ENCODE measurements around the gene HCRTR1. TPM values are rescaled to one million over a fixed set of nuclear protein-coding genes. Genes with fewer than 3 reads are reported as not detected.

The HCRTR1 gene
- total and polyA plus RNA-seq, 8 donors: 0.14 to 0.24 (median 0.17) TPM; not detected in 4

- no peak for ATAC-seq
- TF ChIP-seq CTCF (IDR thresholded peaks at IDR 0.05): no peak
- Histone ChIP-seq H3K4me3 (no peak overlapping the region), H3K27ac (no peak overlapping the region), H3K9me3 (no peaks in the 10 kb centered on the region), H3K4me1 (peaks cover 0 to 13% of the 10 kb centered on the region in 2 donors), H3K36me3 (no peaks in the 10 kb centered on the region), H3K27me3 (no peaks in the 10 kb centered on the region)
- no peak for DNase-seq
- intact Hi-C loops (cut with DNase I): no loop called here
Measured at GRCh38 chr1:31655756-31656155, 38.3 kb downstream of the HCRTR1 start.

GRCh38 chr1:31657020-31657804 is 39.7 kb downstream of the HCRTR1 start:
- Histone ChIP-seq H3K4me3 (no peak overlapping the region), H3K9me3 (no peaks in the 10 kb centered on the region), H3K27me3 (no peaks in the 10 kb centered on the region), H3K36me3 (no peaks in the 10 kb centered on the region), H3K4me1 (peaks cover 0 to 13% of the 10 kb centered on the region in 2 donors), H3K27ac (peak overlapping the region in 1 of 2 donors; percentile 20)
- ATAC-seq: no peak
- no peak for DNase-seq
- no peak for TF ChIP-seq CTCF (IDR thresholded peaks at IDR 0.05)
- intact Hi-C loops (cut with DNase I): no loop called here

- intact Hi-C loops (cut with DNase I): no loop called here
- Histone ChIP-seq H3K27ac (peak overlapping the region in 1 of 2 donors; percentile 20), H3K36me3 (no peaks in the 10 kb centered on the region), H3K4me3 (no peak overlapping the region), H3K27me3 (no peaks in the 10 kb centered on the region), H3K9me3 (no peaks in the 10 kb centered on the region), H3K4me1 (peaks cover 0 to 13% of the 10 kb centered on the region in 2 donors)
- no peak for TF ChIP-seq CTCF (IDR thresholded peaks at IDR 0.05)
- DNase-seq: no peak
- no peak for ATAC-seq
Measured at GRCh38 chr1:31657972-31658510, 40.6 kb downstream of the HCRTR1 start.

GRCh38 chr1:31658721-31659120 is 41.2 kb downstream of the HCRTR1 start:
- TF ChIP-seq CTCF (IDR thresholded peaks at IDR 0.05): no peak
- no peaks in the 10 kb centered on the region for H3K36me3 ChIP-seq

GRCh38 chr1:31659889-31660288 is 42.4 kb downstream of the HCRTR1 start:
- Histone ChIP-seq H3K4me3 (no peak overlapping the region), H3K9me3 (no peaks in the 10 kb centered on the region), H3K36me3 (no peaks in the 10 kb centered on the region), H3K27me3 (no peaks in the 10 kb centered on the region), H3K4me1 (peaks cover 0 to 13% of the 10 kb centered on the region in 2 donors), H3K27ac (no peak overlapping the region)
- ATAC-seq (no peak), DNase-seq (no peak)
- no peak for TF ChIP-seq CTCF (IDR thresholded peaks at IDR 0.05)
- intact Hi-C loops (cut with DNase I): loop anchor here (5.0 to 10.0 kb wide), 2 partner anchors 127 to 135 kb away; no protein-coding TSS in a partner anchor

More at GRCh38 chr1:31658721-31659120, 41.2 kb downstream of the HCRTR1 start:
- no peak overlapping the region for H3K27ac ChIP-seq
- no peaks in the 10 kb centered on the region for H3K9me3 ChIP-seq
- no peaks in the 10 kb centered on the region for H3K27me3 ChIP-seq
- ATAC-seq: no peak
- DNase-seq: no peak
- H3K4me1 ChIP-seq: peaks cover 0 to 13% of the 10 kb centered on the region in 2 donors
- no peak overlapping the region for H3K4me3 ChIP-seq
- intact Hi-C loops (cut with DNase I): no loop called here
